ENCODE measurements around the gene TRAF1. TPM values are rescaled to one million over a fixed set of nuclear protein-coding genes. Genes with fewer than 3 reads are reported as not detected.
A peak's percentile ranks its signal among the peaks of the same experiment; 100 is the strongest.

TRAF1 gene
- total and polyA plus RNA-seq, 4 donors: 0.38 to 2.6 (median 0.71) TPM

DNA sequence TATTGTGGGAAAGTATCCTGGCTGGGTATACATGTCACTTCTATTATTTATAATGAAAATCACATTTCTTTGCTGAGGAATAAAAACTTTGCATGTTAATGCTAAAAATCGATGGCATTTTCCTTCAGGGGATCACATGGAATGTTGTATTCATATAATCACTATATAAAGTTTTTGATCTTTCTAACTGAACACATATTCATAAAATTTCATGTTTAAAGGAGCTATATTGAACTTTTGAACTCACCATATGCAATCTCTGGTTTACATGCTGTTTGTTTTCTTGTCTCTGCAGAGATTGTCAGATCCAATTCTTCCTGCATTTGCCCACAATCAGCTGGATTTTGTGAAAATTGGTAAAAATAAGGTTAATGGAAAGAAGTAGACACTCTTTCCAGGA is 33.4 kb upstream of the TRAF1 start:
- no peaks in the 10 kb centered on the region for H3K27me3 ChIP-seq (ENCODE audit: control insufficient read depth in 4 of 4, insufficient read depth in 4 of 4, low read length in 3 of 4)
- no peak overlapping the region for H3K4me3 ChIP-seq (ENCODE audit: low read depth in 1 of 3, low read length in 3 of 3)
- H3K27ac ChIP-seq (ENCODE audit: low read depth in 1 of 2, low read length in 2 of 2): no peak overlapping the region
- H3K4me1 ChIP-seq (ENCODE audit: control insufficient read depth in 4 of 4, insufficient read depth in 4 of 4, low read length in 3 of 4): no peaks in the 10 kb centered on the region
- no peak for DNase-seq (ENCODE audit: low spot score)
- WGBS: 93% methylated on average over 1 of the region's 1 CpG
- no peak for TF ChIP-seq HNF4G (IDR thresholded peaks at IDR 0.05)
- TF ChIP-seq CTCF (IDR thresholded peaks at IDR 0.05; ENCODE audit: low read depth, low read length, missing input control): no peak
- TF ChIP-seq RXRA (IDR thresholded peaks at IDR 0.05): no peak
- no peak for TF ChIP-seq SP1 (IDR thresholded peaks at IDR 0.05)
- TF ChIP-seq MAX (IDR thresholded peaks at IDR 0.05): no peak
- no peak for TF ChIP-seq FOXA1 (IDR thresholded peaks at IDR 0.05)
- TF ChIP-seq EGR1 (IDR thresholded peaks at IDR 0.05; ENCODE audit: low read depth in 2 of 2): no peak
- TF ChIP-seq FOXA2 (IDR thresholded peaks at IDR 0.05): no peak
- no peak overlapping the region for H3K9ac ChIP-seq (ENCODE audit: low read depth in 1 of 2, low read length in 2 of 2)
- H3K36me3 ChIP-seq (ENCODE audit: control insufficient read depth in 4 of 4, insufficient read depth in 3 of 4, low read depth in 1 of 4, low read length in 3 of 4): peaks cover 5 to 88% (median 77%) of the 10 kb centered on the region in 4 donors
- no peaks in the 10 kb centered on the region for H3K9me3 ChIP-seq (ENCODE audit: control insufficient read depth in 4 of 4, low read length in 3 of 4)

GRCh38 chr9:120956862-120957261 is 30.3 kb upstream of the TRAF1 start:
- no peak for DNase-seq (ENCODE audit: low spot score)
- Histone ChIP-seq H3K9me3 (ENCODE audit: control insufficient read depth in 4 of 4, low read length in 3 of 4) (no peaks in the 10 kb centered on the region), H3K4me3 (ENCODE audit: low read depth in 1 of 3, low read length in 3 of 3) (no peak overlapping the region), H3K9ac (ENCODE audit: low read depth in 1 of 2, low read length in 2 of 2) (no peak overlapping the region), H3K27me3 (ENCODE audit: control insufficient read depth in 4 of 4, insufficient read depth in 4 of 4, low read length in 3 of 4) (no peaks in the 10 kb centered on the region), H3K36me3 (ENCODE audit: control insufficient read depth in 4 of 4, insufficient read depth in 3 of 4, low read depth in 1 of 4, low read length in 3 of 4) (peaks cover 4 to 88% (median 73%) of the 10 kb centered on the region in 4 donors), H3K4me1 (ENCODE audit: control insufficient read depth in 4 of 4, insufficient read depth in 4 of 4, low read length in 3 of 4) (no peaks in the 10 kb centered on the region), H3K27ac (ENCODE audit: low read depth in 1 of 2, low read length in 2 of 2) (no peak overlapping the region)
- WGBS: 96% methylated on average over 3 of the region's 3 CpGs
- TF ChIP-seq NR2F2 (IDR thresholded peaks at IDR 0.05) (no peak), MAX (IDR thresholded peaks at IDR 0.05) (peak; percentile 16), EGR1 (IDR thresholded peaks at IDR 0.05; ENCODE audit: low read depth in 2 of 2) (no peak)

GRCh38 chr9:120951960-120952618 is 25.5 kb upstream of the TRAF1 start:
- no peak overlapping the region for H3K9ac ChIP-seq (ENCODE audit: low read depth in 1 of 2, low read length in 2 of 2)
- DNase-seq (ENCODE audit: low spot score): no peak
- no peak overlapping the region for H3K27ac ChIP-seq (ENCODE audit: low read depth in 1 of 2, low read length in 2 of 2)
- H3K4me3 ChIP-seq (ENCODE audit: low read depth in 1 of 3, low read length in 3 of 3): no peak overlapping the region
- H3K36me3 ChIP-seq (ENCODE audit: control insufficient read depth in 4 of 4, insufficient read depth in 3 of 4, low read depth in 1 of 4, low read length in 3 of 4): peaks cover 4 to 53% (median 49%) of the 10 kb centered on the region in 4 donors
- TF ChIP-seq, protein P1, sequence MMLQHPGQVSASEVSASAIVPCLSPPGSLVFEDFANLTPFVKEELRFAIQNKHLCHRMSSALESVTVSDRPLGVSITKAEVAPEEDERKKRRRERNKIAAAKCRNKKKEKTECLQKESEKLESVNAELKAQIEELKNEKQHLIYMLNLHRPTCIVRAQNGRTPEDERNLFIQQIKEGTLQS (IDR thresholded peaks at IDR 0.05): no peak
- TF ChIP-seq HNF4A (conservative IDR thresholded peaks at IDR 0.05): no peak
- TF ChIP-seq YY1 (IDR thresholded peaks at IDR 0.05): no peak
- WGBS: 97% methylated on average over 9 of the region's 9 CpGs
- H3K9me3 ChIP-seq (ENCODE audit: control insufficient read depth in 4 of 4, low read length in 3 of 4): no peaks in the 10 kb centered on the region
- no peaks in the 10 kb centered on the region for H3K27me3 ChIP-seq (ENCODE audit: control insufficient read depth in 4 of 4, insufficient read depth in 4 of 4, low read length in 3 of 4)
- no peaks in the 10 kb centered on the region for H3K4me1 ChIP-seq (ENCODE audit: control insufficient read depth in 4 of 4, insufficient read depth in 4 of 4, low read length in 3 of 4)

Data from liver (tissue), 9 donors.